ENCODE measurements around the gene HIPK2.
A peak's percentile ranks its signal among the peaks of the same experiment; 100 is the strongest.

HIPK2 gene

GRCh38 chr7:139713061-139713460 lies 64.7 kb downstream of the HIPK2 start:
- H3K27me3 ChIP-seq (ENCODE audit: control insufficient read depth in 5 of 5, insufficient read depth in 4 of 5, low read length in 5 of 5): no peaks in the 10 kb centered on the region
- H3K9ac ChIP-seq (ENCODE audit: low read length in 5 of 5): peak overlapping the region in 2 of 5 donors; percentile 49 to 55
- H3K4me1 ChIP-seq (ENCODE audit: control insufficient read depth in 5 of 5, insufficient read depth in 5 of 5, low read length in 5 of 5): peaks cover 11 to 62% (median 52%) of the 10 kb centered on the region in 5 donors
- H3K9me3 ChIP-seq (ENCODE audit: control insufficient read depth in 5 of 5, low read length in 5 of 5): no peaks in the 10 kb centered on the region
- H3K36me3 ChIP-seq (ENCODE audit: control insufficient read depth in 5 of 5, insufficient read depth in 5 of 5, low read length in 5 of 5): peaks cover 0 to 32% (median 25%) of the 10 kb centered on the region in 5 donors
- H3K4me3 ChIP-seq (ENCODE audit: low read depth in 1 of 5, low read length in 5 of 5): no peak overlapping the region
- peak overlapping the region; percentile 92 for H3K27ac ChIP-seq (ENCODE audit: low read depth, low read length)

- Histone ChIP-seq H3K27ac (ENCODE audit: low read depth, low read length) (peak overlapping the region; percentile 92), H3K4me1 (ENCODE audit: control insufficient read depth in 5 of 5, insufficient read depth in 5 of 5, low read length in 5 of 5) (peaks cover 11 to 61% (median 52%) of the 10 kb centered on the region in 5 donors), H3K27me3 (ENCODE audit: control insufficient read depth in 5 of 5, insufficient read depth in 4 of 5, low read length in 5 of 5) (no peaks in the 10 kb centered on the region), H3K36me3 (ENCODE audit: control insufficient read depth in 5 of 5, insufficient read depth in 5 of 5, low read length in 5 of 5) (peaks cover 0 to 40% (median 31%) of the 10 kb centered on the region in 5 donors), H3K4me3 (ENCODE audit: low read depth in 1 of 5, low read length in 5 of 5) (no peak overlapping the region), H3K9me3 (ENCODE audit: control insufficient read depth in 5 of 5, low read length in 5 of 5) (no peaks in the 10 kb centered on the region), H3K9ac (ENCODE audit: low read length in 5 of 5) (no peak overlapping the region)
These were observed 65.6 kb downstream of the HIPK2 start for GRCh38 chr7:139711991-139712743.

- peaks cover 0 to 33% (median 25%) of the 10 kb centered on the region in 5 donors for H3K36me3 ChIP-seq (ENCODE audit: control insufficient read depth in 5 of 5, insufficient read depth in 5 of 5, low read length in 5 of 5)
- no peak overlapping the region for H3K4me3 ChIP-seq (ENCODE audit: low read depth in 1 of 5, low read length in 5 of 5)
- no peak overlapping the region for H3K9ac ChIP-seq (ENCODE audit: low read length in 5 of 5)
- no peaks in the 10 kb centered on the region for H3K27me3 ChIP-seq (ENCODE audit: control insufficient read depth in 5 of 5, insufficient read depth in 4 of 5, low read length in 5 of 5)
- H3K4me1 ChIP-seq (ENCODE audit: control insufficient read depth in 5 of 5, insufficient read depth in 5 of 5, low read length in 5 of 5): peaks cover 9 to 55% (median 45%) of the 10 kb centered on the region in 5 donors
- H3K27ac ChIP-seq (ENCODE audit: low read depth, low read length): peak overlapping the region; percentile 21
- H3K9me3 ChIP-seq (ENCODE audit: control insufficient read depth in 5 of 5, low read length in 5 of 5): no peaks in the 10 kb centered on the region
These were observed 67.8 kb downstream of the HIPK2 start for GRCh38 chr7:139710036-139710435.

- H3K9ac ChIP-seq (ENCODE audit: low read length in 5 of 5): peak overlapping the region in 1 of 5 donors; percentile 11
- H3K4me3 ChIP-seq (ENCODE audit: low read depth in 1 of 5, low read length in 5 of 5): no peak overlapping the region
- H3K36me3 ChIP-seq (ENCODE audit: control insufficient read depth in 5 of 5, insufficient read depth in 5 of 5, low read length in 5 of 5): peaks cover 0 to 32% (median 21%) of the 10 kb centered on the region in 5 donors
- H3K27me3 ChIP-seq (ENCODE audit: control insufficient read depth in 5 of 5, insufficient read depth in 4 of 5, low read length in 5 of 5): no peaks in the 10 kb centered on the region
- H3K27ac ChIP-seq (ENCODE audit: low read depth, low read length): peak overlapping the region; percentile 21
- peaks cover 8 to 55% (median 39%) of the 10 kb centered on the region in 5 donors for H3K4me1 ChIP-seq (ENCODE audit: control insufficient read depth in 5 of 5, insufficient read depth in 5 of 5, low read length in 5 of 5)
- H3K9me3 ChIP-seq (ENCODE audit: control insufficient read depth in 5 of 5, low read length in 5 of 5): no peaks in the 10 kb centered on the region
These were observed 68.3 kb downstream of the HIPK2 start for GRCh38 chr7:139709485-139709884.

GRCh38 chr7:139708541-139708940 lies 69.3 kb downstream of the HIPK2 start:
- H3K9ac ChIP-seq (ENCODE audit: low read length in 5 of 5): no peak overlapping the region
- no peak overlapping the region for H3K27ac ChIP-seq (ENCODE audit: low read depth, low read length)
- no peaks in the 10 kb centered on the region for H3K27me3 ChIP-seq (ENCODE audit: control insufficient read depth in 5 of 5, insufficient read depth in 4 of 5, low read length in 5 of 5)
- no peaks in the 10 kb centered on the region for H3K9me3 ChIP-seq (ENCODE audit: control insufficient read depth in 5 of 5, low read length in 5 of 5)
- no peak overlapping the region for H3K4me3 ChIP-seq (ENCODE audit: low read depth in 1 of 5, low read length in 5 of 5)
- H3K4me1 ChIP-seq (ENCODE audit: control insufficient read depth in 5 of 5, insufficient read depth in 5 of 5, low read length in 5 of 5): peaks cover 2 to 55% (median 30%) of the 10 kb centered on the region in 5 donors
- peaks cover 0 to 33% (median 21%) of the 10 kb centered on the region in 5 donors for H3K36me3 ChIP-seq (ENCODE audit: control insufficient read depth in 5 of 5, insufficient read depth in 5 of 5, low read length in 5 of 5)

- H3K36me3 ChIP-seq (ENCODE audit: control insufficient read depth in 5 of 5, insufficient read depth in 5 of 5, low read length in 5 of 5): peaks cover 0 to 30% (median 19%) of the 10 kb centered on the region in 5 donors
- no peak overlapping the region for H3K27ac ChIP-seq (ENCODE audit: low read depth, low read length)
- H3K9ac ChIP-seq (ENCODE audit: low read length in 5 of 5): no peak overlapping the region
These were observed 71.0 kb downstream of the HIPK2 start for GRCh38 chr7:139706837-139707236.

GRCh38 chr7:139704308-139704879 lies 73.4 kb downstream of the HIPK2 start:
- Histone ChIP-seq H3K27me3 (ENCODE audit: control insufficient read depth in 5 of 5, insufficient read depth in 4 of 5, low read length in 5 of 5) (no peaks in the 10 kb centered on the region), H3K4me3 (ENCODE audit: low read depth in 1 of 5, low read length in 5 of 5) (no peak overlapping the region), H3K9me3 (ENCODE audit: control insufficient read depth in 5 of 5, low read length in 5 of 5) (no peaks in the 10 kb centered on the region), H3K4me1 (ENCODE audit: control insufficient read depth in 5 of 5, insufficient read depth in 5 of 5, low read length in 5 of 5) (peaks cover 2 to 64% (median 30%) of the 10 kb centered on the region in 5 donors), H3K9ac (ENCODE audit: low read length in 5 of 5) (no peak overlapping the region), H3K27ac (ENCODE audit: low read depth, low read length) (no peak overlapping the region), H3K36me3 (ENCODE audit: control insufficient read depth in 5 of 5, insufficient read depth in 5 of 5, low read length in 5 of 5) (peaks cover 0 to 40% (median 28%) of the 10 kb centered on the region in 5 donors)

More at GRCh38 chr7:139706837-139707236, 71.0 kb downstream of the HIPK2 start:
- Histone ChIP-seq H3K9me3 (ENCODE audit: control insufficient read depth in 5 of 5, low read length in 5 of 5) (no peaks in the 10 kb centered on the region), H3K4me3 (ENCODE audit: low read depth in 1 of 5, low read length in 5 of 5) (no peak overlapping the region), H3K27me3 (ENCODE audit: control insufficient read depth in 5 of 5, insufficient read depth in 4 of 5, low read length in 5 of 5) (no peaks in the 10 kb centered on the region), H3K4me1 (ENCODE audit: control insufficient read depth in 5 of 5, insufficient read depth in 5 of 5, low read length in 5 of 5) (peaks cover 2 to 55% (median 28%) of the 10 kb centered on the region in 5 donors)

- H3K4me3 ChIP-seq (ENCODE audit: low read depth in 1 of 5, low read length in 5 of 5): no peak overlapping the region
- peak overlapping the region; percentile 51 for H3K27ac ChIP-seq (ENCODE audit: low read depth, low read length)
- H3K9ac ChIP-seq (ENCODE audit: low read length in 5 of 5): no peak overlapping the region
- no peaks in the 10 kb centered on the region for H3K27me3 ChIP-seq (ENCODE audit: control insufficient read depth in 5 of 5, insufficient read depth in 4 of 5, low read length in 5 of 5)
- H3K36me3 ChIP-seq (ENCODE audit: control insufficient read depth in 5 of 5, insufficient read depth in 5 of 5, low read length in 5 of 5): peaks cover 0 to 41% (median 28%) of the 10 kb centered on the region in 5 donors
- no peaks in the 10 kb centered on the region for H3K9me3 ChIP-seq (ENCODE audit: control insufficient read depth in 5 of 5, low read length in 5 of 5)
- H3K4me1 ChIP-seq (ENCODE audit: control insufficient read depth in 5 of 5, insufficient read depth in 5 of 5, low read length in 5 of 5): peaks cover 2 to 59% (median 25%) of the 10 kb centered on the region in 5 donors
These were observed 74.1 kb downstream of the HIPK2 start for GRCh38 chr7:139703487-139704307.

- H3K36me3 ChIP-seq (ENCODE audit: control insufficient read depth in 5 of 5, insufficient read depth in 5 of 5, low read length in 5 of 5): peaks cover 0 to 42% (median 29%) of the 10 kb centered on the region in 5 donors
- peak overlapping the region in 1 of 5 donors; percentile 13 for H3K9ac ChIP-seq (ENCODE audit: low read length in 5 of 5)
- H3K9me3 ChIP-seq (ENCODE audit: control insufficient read depth in 5 of 5, low read length in 5 of 5): no peaks in the 10 kb centered on the region
- H3K27me3 ChIP-seq (ENCODE audit: control insufficient read depth in 5 of 5, insufficient read depth in 4 of 5, low read length in 5 of 5): no peaks in the 10 kb centered on the region
- peaks cover 2 to 54% (median 25%) of the 10 kb centered on the region in 5 donors for H3K4me1 ChIP-seq (ENCODE audit: control insufficient read depth in 5 of 5, insufficient read depth in 5 of 5, low read length in 5 of 5)
- H3K27ac ChIP-seq (ENCODE audit: low read depth, low read length): peak overlapping the region; percentile 51
- H3K4me3 ChIP-seq (ENCODE audit: low read depth in 1 of 5, low read length in 5 of 5): no peak overlapping the region
These were observed 74.8 kb downstream of the HIPK2 start for GRCh38 chr7:139702811-139703486.

All from subcutaneous abdominal adipose tissue (tissue), 5 donors.